Upper lobe of left lung (tissue), 4 donors: ENCODE results near the gene NTNG2.

ENCODE experiments used
- EP300 ChIP-seq, 4 donors: sonication (generic); formaldehyde crosslinking; IDR thresholded peaks; one replicate each; pipeline ENCODE4 v1.5.1; 2017; ENCODE audit warnings: antibody characterized with exemption in 4 of 4, control low read depth in 2 of 4
- POLR2A ChIP-seq, 4 donors: fragments of 450-650 bp; IDR thresholded peaks; one replicate each; pipeline ENCODE4 v1.5.1; 2016 to 2017; ENCODE audit warnings: antibody characterized with exemption in 4 of 4, mild to moderate bottlenecking in 2 of 4
- POLR2AphosphoS5 ChIP-seq, 2 donors: sonication (generic); formaldehyde crosslinking; IDR thresholded peaks; one replicate each; pipeline ENCODE4 v1.5.1; 2017; ENCODE audit warnings: antibody characterized with exemption in 2 of 2
- TF ChIP-seq, protein P1 (sequence below), 6 experiments: fragments of 450-650 bp in 4 of 6; fragments of 200-600 bp in 2 of 6; sonication (generic) in 2 of 6; IDR thresholded peaks; one replicate each; pipeline ENCODE4 v1.5.1; 2016 to 2019; ENCODE audit warnings: antibody characterized with exemption in 6 of 6

DNA sequence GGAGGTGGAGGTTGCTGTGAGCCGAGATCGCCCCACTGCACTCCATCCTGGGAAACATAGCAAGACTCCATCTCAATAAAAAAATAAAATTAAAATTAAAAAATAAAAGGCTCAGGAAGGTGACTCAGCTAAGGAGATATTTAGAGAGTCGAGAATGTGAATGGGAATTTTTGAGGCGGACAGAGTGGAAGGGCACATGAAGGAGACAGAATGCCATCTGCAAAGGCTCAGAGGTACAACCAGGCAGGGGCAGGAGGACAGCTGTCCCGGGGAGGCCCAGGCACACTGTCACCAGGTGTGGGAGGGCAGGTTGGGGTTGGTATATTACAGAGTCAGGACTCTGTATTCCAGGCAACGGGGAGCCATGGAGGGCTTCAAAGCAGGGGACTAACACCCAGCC is 35.5 kb downstream of the NTNG2 start:
- TF ChIP-seq, protein P1, sequence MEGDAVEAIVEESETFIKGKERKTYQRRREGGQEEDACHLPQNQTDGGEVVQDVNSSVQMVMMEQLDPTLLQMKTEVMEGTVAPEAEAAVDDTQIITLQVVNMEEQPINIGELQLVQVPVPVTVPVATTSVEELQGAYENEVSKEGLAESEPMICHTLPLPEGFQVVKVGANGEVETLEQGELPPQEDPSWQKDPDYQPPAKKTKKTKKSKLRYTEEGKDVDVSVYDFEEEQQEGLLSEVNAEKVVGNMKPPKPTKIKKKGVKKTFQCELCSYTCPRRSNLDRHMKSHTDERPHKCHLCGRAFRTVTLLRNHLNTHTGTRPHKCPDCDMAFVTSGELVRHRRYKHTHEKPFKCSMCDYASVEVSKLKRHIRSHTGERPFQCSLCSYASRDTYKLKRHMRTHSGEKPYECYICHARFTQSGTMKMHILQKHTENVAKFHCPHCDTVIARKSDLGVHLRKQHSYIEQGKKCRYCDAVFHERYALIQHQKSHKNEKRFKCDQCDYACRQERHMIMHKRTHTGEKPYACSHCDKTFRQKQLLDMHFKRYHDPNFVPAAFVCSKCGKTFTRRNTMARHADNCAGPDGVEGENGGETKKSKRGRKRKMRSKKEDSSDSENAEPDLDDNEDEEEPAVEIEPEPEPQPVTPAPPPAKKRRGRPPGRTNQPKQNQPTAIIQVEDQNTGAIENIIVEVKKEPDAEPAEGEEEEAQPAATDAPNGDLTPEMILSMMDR (IDR thresholded peaks at IDR 0.05): no peak
- TF ChIP-seq POLR2AphosphoS5 (IDR thresholded peaks at IDR 0.05) (no peak), EP300 (IDR thresholded peaks at IDR 0.05) (no peak), POLR2A (IDR thresholded peaks at IDR 0.05) (no peak)
